GM21737 (cell line): ENCODE data around the gene PARPBP.
"Not testable (repeated sequence)": the region's sequence is repeated elsewhere in the genome, so short reads cannot be mapped to it uniquely, and the experiment has no call there.

Source experiments
- ATAC-seq: cut with Tn5 transposase; IDR thresholded peaks from one replicate; pipeline ENCODE4 v1.9.1; 2021; ENCODE audit warnings: mild to moderate bottlenecking, moderate library complexity; ENCODE audit not compliant: unreplicated experiment

The PARPBP gene, protein sequence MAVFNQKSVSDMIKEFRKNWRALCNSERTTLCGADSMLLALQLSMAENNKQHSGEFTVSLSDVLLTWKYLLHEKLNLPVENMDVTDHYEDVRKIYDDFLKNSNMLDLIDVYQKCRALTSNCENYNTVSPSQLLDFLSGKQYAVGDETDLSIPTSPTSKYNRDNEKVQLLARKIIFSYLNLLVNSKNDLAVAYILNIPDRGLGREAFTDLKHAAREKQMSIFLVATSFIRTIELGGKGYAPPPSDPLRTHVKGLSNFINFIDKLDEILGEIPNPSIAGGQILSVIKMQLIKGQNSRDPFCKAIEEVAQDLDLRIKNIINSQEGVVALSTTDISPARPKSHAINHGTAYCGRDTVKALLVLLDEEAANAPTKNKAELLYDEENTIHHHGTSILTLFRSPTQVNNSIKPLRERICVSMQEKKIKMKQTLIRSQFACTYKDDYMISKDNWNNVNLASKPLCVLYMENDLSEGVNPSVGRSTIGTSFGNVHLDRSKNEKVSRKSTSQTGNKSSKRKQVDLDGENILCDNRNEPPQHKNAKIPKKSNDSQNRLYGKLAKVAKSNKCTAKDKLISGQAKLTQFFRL

GRCh38 chr12:102119674-102120563, at the start of gene PARPBP, which contains the start of gene NUP37:
Gene PARPBP, plus strand, starts transcription at chr12:102120183. Its CDS starts 3,706 bp downstream, at chr12:102123889.
Gene NUP37, minus strand, starts transcription at chr12:102120114. Its CDS starts 1,596 bp downstream, at chr12:102118518.
- ATAC-seq, result peak; percentile 98

DNA sequence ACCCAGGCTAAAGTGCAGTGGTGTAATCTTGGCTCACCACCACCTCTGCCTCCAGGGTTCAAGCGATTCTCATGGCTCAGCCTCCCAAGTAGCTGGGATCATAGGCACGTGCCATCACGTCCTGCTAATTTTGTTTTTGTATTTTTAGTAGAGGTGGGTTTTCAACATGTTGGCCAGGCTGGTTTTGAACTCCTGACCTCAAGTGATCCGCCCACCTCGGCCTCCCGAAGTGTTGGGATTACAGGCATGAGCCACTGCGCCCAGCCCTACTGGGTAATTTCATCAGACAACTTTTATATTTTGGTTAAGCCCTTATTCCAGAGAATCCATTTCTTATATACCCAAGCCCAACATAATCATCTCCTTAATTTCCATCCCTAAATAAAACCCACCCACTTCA, 47.9 kb upstream of the PARPBP start:
- ATAC-seq, result not testable (repeated sequence)

DNA sequence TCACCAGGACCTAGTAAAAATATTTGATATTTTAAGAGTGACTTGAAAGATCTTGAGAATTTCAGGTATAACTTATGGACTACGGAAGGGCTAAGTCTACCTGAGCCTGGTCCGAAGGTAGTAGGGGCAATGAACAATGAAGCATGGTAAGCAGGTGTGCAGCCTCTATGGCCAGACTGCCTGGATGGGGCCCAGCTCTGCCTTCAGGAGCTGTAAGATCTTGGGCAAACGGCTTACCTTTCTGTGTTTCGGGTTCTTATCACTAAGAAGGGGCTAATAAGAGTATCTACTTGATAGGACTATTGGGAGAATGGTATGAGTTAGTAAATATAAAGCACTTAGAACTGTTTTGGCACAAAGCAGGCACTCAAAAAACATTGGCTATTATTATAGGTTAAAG, 39.1 kb upstream of the PARPBP start:
- no peak for ATAC-seq

GRCh38 chr12:102089228-102089835, 30.7 kb upstream of the PARPBP start:
- ATAC-seq, result not testable (repeated sequence)

GRCh38 chr12:102093319-102093718, 26.7 kb upstream of the PARPBP start:
- no peak for ATAC-seq

- no peak for ATAC-seq
Measured at GRCh38 chr12:102095677-102096263, 24.2 kb upstream of the PARPBP start.

DNA sequence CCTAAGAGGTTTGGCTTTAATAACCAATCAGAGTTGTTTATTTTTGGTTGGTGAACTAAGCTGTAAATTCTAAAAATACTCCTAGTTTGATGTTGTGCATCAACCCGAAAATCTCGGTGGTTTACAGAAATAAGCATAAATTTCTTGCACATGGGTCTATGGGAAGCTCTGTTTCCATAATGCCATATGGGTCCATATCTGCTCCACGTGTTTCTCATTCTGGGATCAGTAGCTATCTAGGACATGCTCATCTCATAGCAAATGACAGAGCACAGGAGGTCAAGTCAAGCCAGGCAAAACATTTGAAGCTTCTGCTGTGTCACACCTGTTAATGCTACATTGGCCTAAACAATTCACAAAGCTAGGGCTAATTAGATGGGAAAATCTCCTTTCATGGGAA, 23.1 kb upstream of the PARPBP start:
- ATAC-seq, result no peak

- ATAC-seq, result no peak
Measured at GRCh38 chr12:102106905-102107304, 13.1 kb upstream of the PARPBP start.

GRCh38 chr12:102107970-102108369, 12.0 kb upstream of the PARPBP start:
- no peak for ATAC-seq

DNA sequence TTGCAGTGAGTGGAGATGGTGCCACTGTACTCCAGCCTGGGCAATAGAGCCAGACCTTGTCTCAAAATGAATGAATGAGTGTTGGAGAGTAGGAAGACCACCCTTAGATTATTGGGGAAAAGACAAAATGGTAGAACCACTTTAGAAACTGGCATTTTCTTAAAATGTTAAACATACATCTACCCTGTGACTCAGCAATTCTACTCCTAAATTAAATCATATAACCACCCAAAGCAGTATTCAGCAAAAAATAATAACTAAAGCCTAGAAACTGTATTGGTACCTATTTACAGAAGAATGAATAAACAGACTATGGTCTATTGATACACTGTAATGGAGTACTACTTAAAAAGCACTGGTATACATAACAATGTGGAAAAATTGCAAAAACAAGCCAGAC, 9.2 kb upstream of the PARPBP start:
- ATAC-seq, result no peak

DNA sequence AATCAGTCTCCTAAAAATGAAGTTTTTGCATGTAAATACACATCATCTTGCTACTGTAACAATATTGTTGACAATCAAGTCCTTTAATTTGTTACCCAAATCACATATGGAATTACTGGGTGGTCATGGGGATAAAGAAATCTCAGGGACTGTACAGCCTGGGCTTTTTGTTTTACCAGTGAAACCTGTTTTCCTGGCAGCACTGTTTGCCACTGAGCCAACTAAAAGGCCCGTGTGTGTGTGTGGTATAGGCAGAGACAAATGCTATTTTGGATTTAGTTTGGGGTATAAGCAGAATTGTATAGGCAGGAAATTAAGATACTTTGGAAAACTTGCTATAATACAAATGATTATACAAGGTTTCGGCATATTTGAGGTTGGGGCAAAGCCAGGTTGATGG, 5.8 kb upstream of the PARPBP start:
- no peak for ATAC-seq

- no peak for ATAC-seq
Measured at GRCh38 chr12:102116392-102116791, 3.6 kb upstream of the PARPBP start.

- ATAC-seq, result no peak
Measured at GRCh38 chr12:102118874-102119273, 1.1 kb upstream of the PARPBP start.

- no peak for ATAC-seq
Measured at GRCh38 chr12:102120564-102120873, 536 bp downstream of the PARPBP start.

- ATAC-seq, result no peak
Measured at GRCh38 chr12:102120886-102121285, 903 bp downstream of the PARPBP start.

DNA sequence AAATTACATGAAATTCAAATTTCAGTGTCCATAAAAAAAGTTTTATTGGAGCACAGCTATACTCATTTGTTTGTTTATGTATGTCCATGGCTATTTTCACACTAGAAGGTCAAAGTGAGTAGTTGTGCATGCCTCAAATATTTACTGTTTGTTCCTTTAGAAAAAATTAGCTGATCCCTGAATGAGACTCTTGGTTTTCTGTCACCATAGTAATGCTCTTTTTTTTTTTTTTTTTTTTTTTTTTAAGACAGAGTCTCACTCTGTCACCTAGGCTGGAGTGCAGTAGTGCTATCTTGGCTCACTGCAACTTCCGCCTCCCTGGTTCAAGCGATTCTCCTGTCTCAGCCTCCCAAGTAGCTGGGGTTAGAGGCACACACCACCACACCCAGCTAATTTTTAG, 1.3 kb downstream of the PARPBP start:
- not testable (repeated sequence) for ATAC-seq

DNA sequence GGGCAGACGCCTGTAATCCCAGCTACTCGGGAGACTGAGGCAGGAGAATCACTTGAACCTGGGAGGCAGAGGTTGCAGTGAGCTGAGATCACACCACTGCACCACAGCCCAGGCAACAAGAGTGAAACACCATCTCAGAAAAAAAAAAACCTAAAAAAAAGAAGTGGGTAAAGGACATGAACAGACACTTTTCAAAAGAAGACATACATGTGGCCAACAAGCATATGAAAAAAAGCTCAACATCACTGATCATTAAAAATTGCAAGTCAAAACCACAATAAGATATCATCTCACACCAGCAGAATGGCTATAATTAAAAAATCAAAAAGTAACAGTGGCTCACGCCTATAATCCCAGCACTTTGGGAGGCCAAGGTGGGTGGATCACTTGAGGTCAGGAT, 10.7 kb downstream of the PARPBP start:
- not testable (repeated sequence) for ATAC-seq

- ATAC-seq, result not testable (repeated sequence)
Measured at GRCh38 chr12:102131442-102131841, 11.5 kb downstream of the PARPBP start.

DNA sequence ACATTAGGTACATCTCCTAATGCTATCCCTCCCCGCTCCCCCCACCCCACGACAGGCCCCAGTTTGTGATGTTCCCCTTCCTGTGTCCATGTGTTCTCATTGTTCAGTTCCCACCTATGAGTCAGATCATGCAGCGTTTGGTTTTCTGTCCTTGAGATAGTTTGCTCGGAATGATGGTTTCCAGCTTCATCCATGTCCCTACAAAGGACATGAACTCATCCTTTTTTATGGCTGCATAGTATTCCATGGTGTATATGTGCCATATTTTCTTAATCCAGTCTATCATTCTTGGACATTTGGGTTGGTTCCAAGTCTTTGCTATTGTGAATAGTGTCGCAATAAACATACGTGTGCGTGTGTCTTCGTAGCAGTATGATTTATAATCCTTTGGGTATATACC, 17.6 kb downstream of the PARPBP start:
- not testable (repeated sequence) for ATAC-seq

- not testable (repeated sequence) for ATAC-seq
Measured at GRCh38 chr12:102142866-102143373, 22.9 kb downstream of the PARPBP start.
